HG03159 (cell line): Measurements from ENCODE around the gene KATNB1.
"Not testable (repeated sequence)": the region's sequence is repeated elsewhere in the genome, so short reads cannot be mapped to it uniquely, and the experiment has no call there.

Source experiments
- ATAC-seq: cut with Tn5 transposase; IDR thresholded peaks from one replicate; pipeline ENCODE4 v1.9.1; 2021; ENCODE audit warnings: mild to moderate bottlenecking, moderate library complexity; ENCODE audit not compliant: unreplicated experiment

KATNB1 gene

DNA sequence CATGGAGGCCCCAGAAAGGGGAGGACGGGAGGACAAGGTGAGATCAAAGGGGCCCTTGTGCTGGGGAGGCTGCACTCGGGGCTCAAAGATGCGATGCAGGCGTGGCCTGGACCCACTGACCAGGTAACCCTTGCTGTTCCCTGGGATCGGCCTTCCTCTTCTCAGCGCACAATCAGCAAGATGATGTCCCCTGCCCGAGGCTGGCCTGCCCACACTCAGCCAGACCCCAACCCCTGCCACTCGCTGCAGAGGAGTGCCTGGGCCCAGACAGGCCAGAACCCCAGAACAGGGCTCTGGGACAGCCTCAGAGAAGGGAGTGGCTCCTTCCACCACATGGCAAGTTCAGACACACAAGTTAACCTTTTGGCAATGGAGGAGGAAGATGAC, 51.9 kb downstream of the KATNB1 start:
- ATAC-seq: no peak

DNA sequence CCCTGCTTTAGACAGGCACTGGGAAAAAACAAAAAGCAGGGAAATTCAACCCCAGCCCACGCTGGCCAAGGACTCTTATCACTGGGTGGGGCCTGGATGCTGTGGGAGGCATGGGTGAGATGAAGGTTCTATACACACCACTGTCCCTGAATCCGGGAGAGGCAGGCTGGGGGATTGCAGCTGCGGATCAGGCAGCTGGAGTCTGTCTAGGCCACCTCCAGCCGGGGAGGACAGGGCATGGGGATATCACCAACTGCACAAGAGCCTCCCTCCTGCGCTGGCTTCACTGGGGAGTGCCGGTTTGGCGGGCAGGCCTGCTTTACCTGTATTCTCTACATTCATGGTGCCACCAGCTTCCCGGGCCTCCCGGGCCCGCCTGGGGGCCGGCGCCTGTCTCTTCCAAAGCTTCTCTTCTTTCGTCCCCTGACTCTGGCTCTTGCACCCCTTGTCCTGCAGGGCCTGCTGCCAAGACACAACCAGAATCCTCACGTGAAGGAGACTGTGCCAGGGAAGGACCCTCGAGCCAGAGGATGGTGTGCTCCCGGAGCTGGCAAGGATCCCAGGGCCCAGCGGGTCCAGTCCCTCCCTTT, 52.8 kb downstream of the KATNB1 start:
- no peak for ATAC-seq

DNA sequence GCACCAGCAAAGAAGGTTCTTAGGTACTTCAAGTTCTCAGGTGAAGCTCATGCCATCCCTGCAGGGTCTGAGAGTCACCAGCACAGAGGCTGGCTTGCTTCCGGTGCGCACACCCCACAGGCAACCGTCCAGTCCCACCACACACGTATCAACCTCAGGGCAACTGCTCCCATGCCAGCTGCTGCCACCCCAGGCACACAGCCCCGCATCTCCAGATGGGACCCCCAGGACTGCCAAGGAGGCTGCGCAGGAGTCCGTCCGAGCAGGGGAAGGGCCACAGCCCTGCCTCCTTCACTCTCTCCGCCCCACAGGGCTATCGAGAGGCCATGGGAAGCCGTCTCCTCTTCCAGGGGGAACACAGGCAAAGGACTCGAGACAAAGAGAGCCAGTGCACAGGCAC, 53.4 kb downstream of the KATNB1 start:
- ATAC-seq: no peak

DNA sequence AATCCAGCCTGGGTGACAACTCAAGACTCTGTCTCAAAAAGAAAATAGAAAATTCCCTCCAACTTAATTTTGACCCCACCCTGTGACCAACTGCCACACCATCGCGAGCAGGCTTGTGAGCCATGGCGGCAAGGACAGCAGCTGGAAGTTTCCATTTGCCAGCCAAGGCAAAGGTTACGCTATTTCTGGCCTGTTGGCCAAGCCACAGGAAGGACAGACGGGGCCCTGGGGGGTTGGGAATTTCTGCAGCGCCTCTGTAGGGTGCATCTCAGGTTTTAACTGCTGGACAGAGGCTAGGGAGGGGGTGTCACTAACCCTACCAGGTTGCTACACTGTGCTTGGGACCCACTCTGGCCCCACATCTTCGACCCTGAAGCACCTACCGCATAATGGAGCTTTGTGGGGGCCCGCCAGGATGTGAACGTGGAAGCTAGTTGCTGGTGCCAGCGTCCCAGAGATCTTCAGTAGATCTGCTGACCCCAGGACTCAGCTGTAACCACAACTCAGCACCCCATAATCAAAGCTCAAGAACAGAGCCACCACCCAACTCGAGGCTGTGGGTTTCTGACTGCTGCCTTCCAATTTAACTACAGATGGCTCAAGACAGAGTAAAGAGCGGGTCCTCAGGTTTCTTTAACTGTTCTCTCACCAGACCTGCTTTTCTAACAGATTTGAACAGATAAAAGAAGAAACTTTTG, 55.8 kb downstream of the KATNB1 start:
- ATAC-seq: no peak

DNA sequence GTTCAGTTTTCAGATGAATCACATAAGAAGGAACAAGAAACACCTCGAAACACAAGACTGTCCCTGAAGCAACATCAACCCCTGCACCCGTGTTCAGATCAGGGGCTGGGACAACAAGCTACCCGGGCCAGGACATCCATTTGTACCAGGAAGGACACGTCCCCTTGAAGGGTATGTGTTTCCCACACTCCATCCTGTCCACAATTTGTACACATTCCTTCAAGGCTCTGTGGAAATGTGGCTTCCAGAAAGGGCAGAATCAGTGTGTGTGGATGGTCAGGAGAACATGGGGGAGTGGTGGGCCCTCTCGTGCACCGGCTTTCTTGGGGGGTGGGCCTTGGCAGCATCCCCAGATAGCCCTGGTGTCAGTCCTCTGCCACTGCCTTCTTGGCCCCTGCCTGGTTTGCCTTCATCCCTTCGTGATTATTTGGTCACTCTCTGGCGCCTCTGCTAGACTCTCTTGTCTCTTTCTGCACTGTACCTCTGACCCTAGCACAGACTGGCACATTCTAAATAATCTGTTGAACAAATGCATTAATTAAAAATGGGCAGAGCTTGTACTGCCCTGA, 56.4 kb downstream of the KATNB1 start:
- no peak for ATAC-seq

DNA sequence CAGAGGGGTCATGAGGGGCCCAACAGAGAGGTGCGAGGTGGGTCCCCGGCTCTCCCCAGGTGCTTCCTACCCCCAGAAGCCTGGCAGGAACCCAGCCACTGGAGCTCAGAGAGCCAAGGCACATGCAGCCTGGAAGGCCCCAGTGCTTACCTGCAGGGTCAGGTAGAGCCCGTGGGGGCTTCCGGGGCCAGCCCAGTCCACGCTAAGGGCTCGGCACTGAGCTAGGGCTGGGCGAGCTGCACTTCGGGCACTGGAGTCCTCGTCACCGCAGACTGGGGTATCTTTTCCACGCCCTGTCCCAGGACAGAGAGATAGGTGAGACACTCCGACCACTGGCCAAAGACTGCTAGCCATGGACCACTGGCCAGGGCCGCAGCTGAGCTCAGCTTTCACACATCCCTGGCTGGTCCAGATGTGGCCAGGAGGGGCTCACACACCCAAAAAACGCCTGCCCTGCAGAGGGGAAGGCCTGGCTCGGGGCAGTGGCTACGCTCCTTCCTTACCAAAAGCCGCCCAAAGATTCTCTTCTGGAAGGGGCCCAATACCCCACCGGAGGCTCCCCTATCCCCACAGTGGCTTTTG, 59.4 kb downstream of the KATNB1 start:
- no peak for ATAC-seq

DNA sequence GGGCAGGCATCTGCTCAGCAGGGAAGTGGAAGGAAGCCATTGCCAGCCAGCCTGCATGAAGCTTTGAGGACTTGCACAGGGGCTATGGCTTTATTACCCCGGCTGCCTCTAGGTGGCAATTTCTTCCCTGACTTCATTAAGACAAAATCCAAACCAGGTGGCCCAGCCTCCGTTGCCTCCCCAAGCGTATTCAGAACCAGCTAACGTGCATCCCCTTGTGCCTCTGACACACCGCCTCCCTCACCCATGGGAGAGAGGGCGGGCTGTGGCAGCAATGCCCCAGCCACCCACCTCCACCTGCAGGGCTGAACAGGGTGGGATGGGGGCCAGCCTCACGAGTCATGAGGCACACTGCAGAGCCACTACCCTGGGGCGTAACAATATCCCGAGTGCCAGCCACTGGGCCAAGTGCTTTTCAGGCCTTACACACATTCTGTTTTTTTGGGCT, 59.9 kb downstream of the KATNB1 start:
- ATAC-seq: no peak

DNA sequence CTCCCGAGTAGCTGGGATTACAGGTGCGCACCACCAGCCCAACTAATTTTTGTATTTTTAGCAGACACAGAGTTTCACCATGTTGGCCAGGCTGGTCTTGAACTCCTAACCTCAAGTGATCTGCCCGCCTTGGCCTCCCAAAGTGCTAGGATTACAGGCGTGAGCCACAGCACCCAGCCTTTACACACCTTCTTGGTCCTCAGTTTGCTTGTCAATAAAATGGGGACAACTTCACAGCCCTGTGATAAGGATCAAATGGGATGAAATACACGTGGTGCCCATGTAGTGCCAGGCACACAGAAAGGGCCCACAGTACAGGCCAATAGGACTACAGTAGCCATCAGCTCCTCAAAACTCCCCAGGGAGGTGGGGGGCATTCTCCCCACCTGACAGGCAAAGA, 60.4 kb downstream of the KATNB1 start:
- ATAC-seq: not testable (repeated sequence)

DNA sequence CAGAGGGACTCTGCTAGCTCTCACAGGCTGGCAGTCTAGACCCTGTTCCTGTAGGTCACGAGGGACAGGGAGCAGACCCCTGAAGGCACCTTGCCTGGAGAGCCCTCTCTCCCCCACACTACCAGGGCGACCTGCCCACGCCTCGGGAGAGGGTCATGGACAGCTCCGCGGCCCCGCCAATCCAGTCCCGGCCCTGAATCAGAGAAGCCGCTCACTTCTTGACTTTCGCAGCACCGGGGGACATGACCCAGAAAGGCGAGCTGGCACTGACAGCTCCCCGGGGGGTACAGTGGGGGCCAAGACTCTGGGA, 61.6 kb downstream of the KATNB1 start:
- no peak for ATAC-seq

DNA sequence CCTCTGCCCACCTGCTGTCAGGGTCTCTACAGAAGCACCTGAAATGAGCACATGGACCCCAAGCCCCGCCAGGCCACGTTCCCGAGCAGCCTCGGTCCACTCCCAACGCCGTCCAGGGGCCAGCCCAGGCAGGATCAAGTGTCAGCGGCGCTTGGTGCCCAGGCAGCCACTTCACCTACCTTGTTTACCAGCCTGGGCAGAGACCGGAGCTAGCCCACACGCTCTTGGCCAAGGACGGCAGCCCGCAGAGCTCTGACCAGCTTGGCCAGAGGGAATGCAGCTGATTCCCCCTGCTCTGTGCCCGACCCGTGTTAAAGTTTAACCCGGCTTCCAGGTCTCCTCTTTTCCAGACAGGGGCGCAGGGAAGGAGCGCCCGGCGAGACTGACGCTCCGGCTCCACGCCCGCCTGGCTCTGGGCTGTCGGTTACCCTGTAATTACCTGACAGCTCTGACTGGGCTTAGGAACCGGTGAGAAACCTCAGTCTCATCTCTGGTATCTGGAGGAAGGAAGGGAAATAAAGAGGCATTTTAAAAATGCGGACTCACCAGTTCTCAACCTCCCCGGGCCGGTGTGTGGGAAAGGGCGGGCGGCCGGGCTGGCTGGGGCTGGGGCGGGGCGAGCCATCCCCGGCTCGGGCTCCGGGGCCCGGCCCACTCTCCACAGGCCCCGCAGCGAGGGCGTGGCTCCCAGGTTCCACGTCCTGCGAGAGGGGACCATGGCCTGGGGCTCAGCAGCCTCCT, 62.1 kb downstream of the KATNB1 start:
- no peak for ATAC-seq

DNA sequence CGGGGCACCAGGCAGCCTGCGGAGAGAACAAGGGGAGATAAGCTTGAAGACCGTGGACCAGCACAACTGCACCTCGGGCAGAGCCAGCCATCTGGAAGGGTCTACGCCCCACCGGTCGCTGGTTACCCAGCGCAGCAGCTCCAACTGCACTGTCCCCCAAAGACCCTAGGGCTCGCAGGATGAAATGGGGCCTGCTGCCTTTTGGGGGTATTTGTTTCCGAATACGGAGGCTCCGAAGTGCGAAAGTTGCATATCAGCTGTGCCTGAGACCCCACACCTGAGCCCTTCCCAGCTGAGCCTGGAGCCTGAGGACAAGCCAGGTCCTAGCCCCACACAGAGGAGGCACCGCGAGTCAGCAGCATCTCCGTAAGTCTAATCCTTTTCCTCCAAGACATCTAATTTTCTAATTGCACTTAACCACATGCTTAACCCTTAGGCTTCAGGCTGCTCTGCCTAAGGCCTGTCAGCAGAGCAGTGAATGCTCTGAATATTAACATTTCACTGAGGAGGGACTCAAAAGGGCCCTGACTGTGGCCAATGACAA, 62.8 kb downstream of the KATNB1 start:
- ATAC-seq: no peak

DNA sequence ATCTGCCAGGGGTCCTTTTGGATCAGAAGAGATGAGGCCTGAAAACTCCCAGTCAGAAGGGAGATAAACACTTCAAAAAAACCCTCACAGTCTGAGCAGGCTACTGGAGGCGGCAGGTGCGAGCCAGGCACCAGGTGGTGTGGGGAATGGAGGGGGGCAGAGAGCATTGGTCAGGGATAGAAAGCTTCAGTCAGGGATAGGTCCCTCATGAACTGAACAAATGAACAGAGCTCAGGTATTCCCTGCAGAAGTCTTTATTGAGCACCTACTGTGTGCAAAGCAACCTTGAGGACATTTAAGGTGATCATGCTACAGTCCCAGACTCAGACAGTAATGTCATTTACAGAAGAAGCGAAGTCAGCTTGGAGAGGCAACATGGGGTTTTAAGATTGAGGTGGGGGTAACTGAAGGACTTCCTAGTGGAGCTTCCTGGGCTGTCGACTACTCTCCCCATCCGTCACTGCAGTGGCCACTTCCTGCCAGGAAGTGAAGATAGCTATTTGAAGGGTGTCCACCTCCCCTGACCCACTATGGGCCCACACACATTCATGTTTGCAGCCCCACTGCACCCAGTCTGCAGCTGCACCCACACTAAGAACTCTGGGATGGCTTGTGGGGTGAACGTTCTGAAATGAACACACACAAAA, 63.5 kb downstream of the KATNB1 start:
- no peak for ATAC-seq

DNA sequence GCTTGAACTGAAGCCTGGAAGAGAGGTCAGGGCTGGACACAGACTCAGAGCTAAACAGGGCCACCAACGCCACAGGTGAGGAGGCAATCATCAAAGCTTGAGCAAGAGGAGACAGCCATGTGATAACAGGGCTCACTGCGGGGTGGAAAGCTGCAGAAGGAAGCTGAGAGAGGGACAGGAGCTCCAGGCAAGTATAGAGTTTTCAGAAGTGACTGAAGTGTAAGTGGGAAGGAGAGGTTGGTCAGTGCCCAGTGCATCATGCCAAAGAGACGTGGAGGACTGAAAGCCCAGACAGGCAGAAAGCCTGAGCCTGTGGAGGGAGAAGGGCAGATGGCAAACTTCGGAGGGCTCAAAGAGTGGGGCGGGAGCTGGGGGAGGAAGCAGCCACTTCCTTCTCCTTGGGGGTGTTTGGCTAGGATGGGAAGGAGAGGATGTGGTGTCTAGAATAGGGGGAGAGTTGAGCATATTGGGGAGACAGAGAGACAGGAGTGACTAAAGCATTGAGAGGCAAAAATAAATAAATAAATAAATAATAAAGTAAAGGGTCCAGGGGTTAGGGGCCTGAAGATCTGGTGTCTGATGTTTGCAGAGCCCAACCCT, 64.1 kb downstream of the KATNB1 start:
- no peak for ATAC-seq

DNA sequence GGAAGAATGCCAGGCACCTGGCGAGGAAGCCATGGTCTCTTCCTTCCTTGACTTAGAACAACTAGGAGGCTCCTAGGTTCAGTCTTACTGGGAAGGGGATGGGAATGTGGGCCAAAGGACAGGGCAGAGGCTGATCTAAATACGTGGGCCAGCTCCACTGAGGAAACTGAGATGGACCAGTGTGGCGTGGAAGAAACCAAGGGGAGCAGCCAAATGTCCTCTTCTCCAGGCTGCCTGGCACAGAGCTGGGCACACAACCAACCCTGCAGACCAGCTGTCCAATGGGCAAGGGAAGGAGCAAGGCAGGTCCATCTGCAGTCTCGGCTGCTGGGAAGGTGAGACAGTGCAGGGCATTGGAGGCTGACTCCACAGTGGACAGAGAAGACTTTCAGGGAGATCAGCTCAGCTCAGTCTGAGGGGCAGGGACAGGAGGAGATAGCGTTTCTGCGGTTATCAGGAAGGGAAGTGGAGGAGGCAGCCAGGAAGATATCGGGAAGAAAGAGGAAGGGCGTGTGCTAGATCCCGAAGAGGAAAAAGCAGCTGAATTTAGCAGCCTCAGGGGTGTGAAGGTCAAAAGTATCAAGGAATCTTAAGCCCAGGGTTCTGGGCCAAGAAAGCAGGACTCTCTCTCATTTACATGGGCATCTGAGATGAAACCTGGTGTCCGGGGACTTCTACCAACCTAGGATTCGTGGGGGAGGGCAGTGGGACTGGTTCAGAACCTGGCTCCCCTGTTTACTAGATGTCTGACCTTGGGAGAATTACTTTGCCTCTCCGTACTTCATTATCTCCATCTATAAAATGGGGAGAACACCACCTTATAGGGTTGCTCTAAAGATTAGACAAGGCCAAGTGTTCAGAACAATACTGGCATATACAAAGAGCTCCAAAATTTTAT, 64.9 kb downstream of the KATNB1 start:
- no peak for ATAC-seq

DNA sequence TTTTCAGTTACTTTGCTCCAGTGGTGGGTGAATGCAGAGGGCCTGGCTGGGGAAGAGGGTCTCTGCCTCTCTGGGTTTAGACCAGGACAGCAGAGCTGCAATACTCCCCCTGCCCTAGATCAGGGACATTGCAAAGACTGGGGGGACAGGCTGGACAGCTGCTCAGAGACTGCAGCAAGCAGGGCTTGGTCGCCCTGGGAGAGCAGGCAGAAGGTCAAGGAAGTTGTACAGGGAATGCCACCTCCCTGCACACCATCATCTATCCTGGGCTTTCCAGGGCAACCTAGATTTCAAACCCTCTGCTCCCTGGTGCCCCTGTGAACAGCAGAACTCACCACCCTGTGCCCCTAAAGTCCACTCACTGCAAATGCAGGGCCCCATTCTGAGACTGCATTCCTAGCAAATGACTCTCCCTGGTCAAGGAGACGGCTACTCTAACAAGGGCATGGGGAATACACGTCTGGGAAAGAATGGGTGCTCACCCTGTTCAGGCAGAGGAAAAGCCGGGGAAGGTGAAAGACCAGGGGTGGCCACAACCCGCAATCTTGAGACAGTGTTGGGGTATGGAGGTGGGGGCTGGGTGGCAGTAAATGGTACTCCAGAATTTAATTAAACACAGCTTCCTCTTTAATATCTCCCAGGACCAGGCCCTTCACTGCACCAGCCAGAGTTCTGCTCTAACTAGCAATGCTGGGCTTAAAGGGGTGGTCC, 65.7 kb downstream of the KATNB1 start:
- no peak for ATAC-seq

DNA sequence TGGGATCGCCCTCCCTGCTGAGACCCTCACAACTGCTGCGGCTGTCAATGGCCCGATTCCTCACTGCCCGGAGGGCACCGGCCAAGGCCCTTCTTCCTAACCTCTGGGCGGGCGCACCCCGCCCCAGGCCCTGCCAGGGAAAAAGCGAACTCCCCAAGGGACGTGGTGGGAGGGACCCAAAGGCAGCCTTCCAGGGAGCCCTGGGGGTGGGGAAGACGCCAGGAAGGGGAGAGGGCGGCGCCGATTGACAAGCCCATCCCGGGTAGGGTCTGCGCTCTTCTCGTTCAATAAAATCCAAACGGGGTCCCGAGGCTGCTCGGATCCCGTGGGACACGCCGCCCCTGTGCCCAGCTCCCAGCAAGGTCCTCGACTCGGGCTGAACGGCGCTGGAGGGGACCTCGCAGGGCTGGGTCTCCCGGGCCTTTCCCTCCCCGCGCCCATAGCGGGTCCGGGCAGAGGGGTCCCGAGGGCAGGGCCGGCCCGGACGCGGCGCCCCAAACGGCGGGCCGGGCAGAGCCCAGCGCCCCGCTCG, 66.3 kb downstream of the KATNB1 start:
- peak; percentile 20 for ATAC-seq

DNA sequence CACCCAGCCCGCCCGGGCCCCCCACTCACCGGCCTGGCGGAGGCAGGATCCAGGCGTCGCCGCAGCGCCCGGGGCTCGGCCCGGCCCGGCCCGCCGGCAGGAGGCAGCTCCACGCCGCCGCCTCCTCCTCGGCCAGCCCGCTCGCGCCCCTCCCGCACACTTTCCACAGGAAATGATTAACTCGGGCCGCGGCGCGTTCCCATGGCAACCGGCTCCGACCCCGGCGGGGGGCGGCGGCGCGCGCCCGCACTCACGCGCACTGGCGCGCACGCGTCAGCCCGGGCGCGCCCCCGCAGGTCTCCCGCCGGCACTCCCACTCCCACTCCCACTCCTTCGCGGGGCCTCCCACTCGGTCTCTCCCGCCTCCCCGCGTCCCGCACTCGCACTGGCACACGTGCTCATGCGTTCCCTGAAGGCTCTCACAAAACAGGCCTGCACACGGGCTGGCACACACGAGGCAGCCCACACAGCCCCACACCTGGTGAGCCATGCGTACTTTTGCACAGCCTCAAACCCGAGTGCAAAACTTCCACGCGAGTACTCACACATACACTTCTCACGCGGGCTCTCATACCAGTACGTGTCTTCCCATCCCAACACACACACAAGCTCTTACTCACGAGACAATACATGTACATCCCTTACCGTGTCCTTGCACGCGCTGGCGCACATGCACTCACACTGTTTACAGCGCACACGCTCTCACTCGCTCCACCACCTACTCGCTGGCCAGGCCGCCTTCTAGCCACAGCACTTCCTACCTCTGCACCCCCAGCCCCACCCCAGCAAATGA, 67.0 kb downstream of the KATNB1 start, which contains the start of gene KIFC3:
Gene KIFC3 (minus strand): TSS at position 151 of the 793 bp plus-strand sequence. CDS start 4,248 bp downstream, outside the sequence.
- peak; percentile 64 for ATAC-seq
